AG04450 (cell line): ENCODE results near the gene NFX1. TPM values are rescaled to one million over a fixed set of nuclear protein-coding genes. Genes with fewer than 3 reads are reported as not detected.
A peak's percentile ranks its signal among the peaks of the same experiment; 100 is the strongest.

Source experiments
- CTCF ChIA-PET: fragments of 300-600, 350-600 bp; formaldehyde crosslinking; extraction: SDS; loops from one replicate; lab custom pipeline; 2022; ENCODE audit warnings: antibody characterized with exemption, inconsistent platforms; lab: Charles Lee
- POLR2A ChIA-PET: fragments of 350-600 bp; formaldehyde crosslinking; extraction: SDS; loops from one replicate; lab custom pipeline; 2021; ENCODE audit warnings: antibody characterized with exemption, inconsistent platforms; lab: Yijun Ruan, JAX
- DNase-seq: peaks from one replicate; pipeline ENCODE4 v3.0.0-alpha.2; 2011; ENCODE audit warnings: low read depth, low spot score
- H3K27ac ChIP-seq: one replicate; pipeline ENCODE4 v1.5.1; 2012; ENCODE audit warnings: low read depth, low read length, control low read depth
- H3K27me3 ChIP-seq: one replicate; pipeline ENCODE4 v1.6.0; 2012; ENCODE audit warnings: low read length; ENCODE audit not compliant: control insufficient read depth, insufficient read depth
- H3K4me3 ChIP-seq: 2 replicates; pipeline ENCODE4 v1.5.1; 2011; ENCODE audit warnings: mild to moderate bottlenecking, low read depth, low read length, control low read depth
- H3K9me3 ChIP-seq: 2 replicates; pipeline ENCODE4 v1.5.1; 2012; ENCODE audit warnings: low read length; ENCODE audit not compliant: control insufficient read depth, insufficient read depth
- polyA plus RNA-seq: library from polyadenylated mRNA; depleted of rRNA; stranded (reverse); fragments of >200 nt; gene quantifications from 2 replicates; pipeline ENCODE4 v1.2.3, GENCODE V29; 2011
- TF ChIP-seq, protein P1 (sequence below): IDR thresholded peaks from 2 replicates; pipeline ENCODE4 v1.5.1; 2011; ENCODE audit warnings: low read depth, low read length, control low read depth, inconsistent platforms

The NFX1 gene
- polyA plus RNA-seq, 1 experiment: 39.2 TPM

DNA sequence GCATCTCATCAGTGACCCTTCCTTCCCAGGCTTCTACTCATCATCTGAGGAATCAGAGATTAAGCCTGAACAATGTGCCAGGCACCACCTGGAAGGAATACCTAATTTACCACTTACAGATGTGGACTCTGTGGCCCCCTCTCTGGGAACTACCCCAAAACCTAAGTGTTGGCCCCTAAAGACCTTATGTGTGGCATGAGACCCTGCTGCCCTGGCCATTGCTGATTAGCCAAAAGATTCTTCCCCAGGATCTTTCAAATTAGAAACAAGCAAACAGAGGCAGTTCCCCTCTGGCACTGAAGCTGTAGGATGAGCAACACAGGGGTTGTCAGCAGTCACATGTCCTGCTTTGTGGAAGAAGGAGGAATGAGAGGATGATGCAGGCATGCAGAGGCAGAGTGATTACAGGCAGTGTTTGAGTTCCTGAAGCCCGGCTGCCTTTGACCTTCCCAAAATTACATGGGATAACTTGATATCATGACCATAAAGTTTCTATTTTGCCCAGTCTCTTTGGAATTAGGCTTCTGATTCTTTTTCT, 39.8 kb upstream of the NFX1 start:
- ChIA-PET CTCF (no interaction called here), POLR2A (no interaction called here)
- TF ChIP-seq, protein P1, sequence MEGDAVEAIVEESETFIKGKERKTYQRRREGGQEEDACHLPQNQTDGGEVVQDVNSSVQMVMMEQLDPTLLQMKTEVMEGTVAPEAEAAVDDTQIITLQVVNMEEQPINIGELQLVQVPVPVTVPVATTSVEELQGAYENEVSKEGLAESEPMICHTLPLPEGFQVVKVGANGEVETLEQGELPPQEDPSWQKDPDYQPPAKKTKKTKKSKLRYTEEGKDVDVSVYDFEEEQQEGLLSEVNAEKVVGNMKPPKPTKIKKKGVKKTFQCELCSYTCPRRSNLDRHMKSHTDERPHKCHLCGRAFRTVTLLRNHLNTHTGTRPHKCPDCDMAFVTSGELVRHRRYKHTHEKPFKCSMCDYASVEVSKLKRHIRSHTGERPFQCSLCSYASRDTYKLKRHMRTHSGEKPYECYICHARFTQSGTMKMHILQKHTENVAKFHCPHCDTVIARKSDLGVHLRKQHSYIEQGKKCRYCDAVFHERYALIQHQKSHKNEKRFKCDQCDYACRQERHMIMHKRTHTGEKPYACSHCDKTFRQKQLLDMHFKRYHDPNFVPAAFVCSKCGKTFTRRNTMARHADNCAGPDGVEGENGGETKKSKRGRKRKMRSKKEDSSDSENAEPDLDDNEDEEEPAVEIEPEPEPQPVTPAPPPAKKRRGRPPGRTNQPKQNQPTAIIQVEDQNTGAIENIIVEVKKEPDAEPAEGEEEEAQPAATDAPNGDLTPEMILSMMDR: no peak
- DNase-seq: no peak
- H3K9me3 ChIP-seq: no peaks in the 10 kb centered on the region
- H3K27me3 ChIP-seq: no peaks in the 10 kb centered on the region
- H3K4me3 ChIP-seq: no peak overlapping the region
- peak overlapping the region; percentile 61 for H3K27ac ChIP-seq

DNA sequence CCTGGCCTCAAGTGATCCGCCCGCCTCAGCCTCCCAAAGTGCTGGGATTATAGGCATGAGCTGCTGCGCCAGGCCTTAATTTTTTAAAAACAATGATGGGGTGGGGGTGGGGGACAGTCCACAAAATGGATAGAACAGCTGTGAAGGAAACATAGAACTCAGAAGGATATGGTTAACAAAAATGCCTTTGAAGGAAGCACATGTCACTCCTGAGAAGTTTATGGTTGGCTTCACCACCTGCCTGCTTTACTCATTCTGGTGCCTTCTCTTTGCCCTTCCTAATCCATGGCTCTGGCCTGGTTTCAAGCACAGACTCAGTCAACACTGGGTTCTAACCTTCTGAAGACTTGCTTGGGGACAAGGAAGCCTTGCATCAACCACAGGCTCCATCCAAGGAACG, 36.1 kb upstream of the NFX1 start:
- Histone ChIP-seq H3K9me3 (no peaks in the 10 kb centered on the region), H3K27me3 (no peaks in the 10 kb centered on the region), H3K4me3 (no peak overlapping the region), H3K27ac (no peak overlapping the region)
- CTCF ChIA-PET: interaction anchor here (0.6 kb wide), 1 partner anchor 26 kb away, joined by 3 read pairs; no protein-coding TSS in a partner anchor
- TF ChIP-seq, protein P1: no peak
- POLR2A ChIA-PET: interaction anchor here (0.6 kb wide), 1 partner anchor 256 kb away, joined by 4 read pairs; no protein-coding TSS in a partner anchor
- DNase-seq: no peak

DNA sequence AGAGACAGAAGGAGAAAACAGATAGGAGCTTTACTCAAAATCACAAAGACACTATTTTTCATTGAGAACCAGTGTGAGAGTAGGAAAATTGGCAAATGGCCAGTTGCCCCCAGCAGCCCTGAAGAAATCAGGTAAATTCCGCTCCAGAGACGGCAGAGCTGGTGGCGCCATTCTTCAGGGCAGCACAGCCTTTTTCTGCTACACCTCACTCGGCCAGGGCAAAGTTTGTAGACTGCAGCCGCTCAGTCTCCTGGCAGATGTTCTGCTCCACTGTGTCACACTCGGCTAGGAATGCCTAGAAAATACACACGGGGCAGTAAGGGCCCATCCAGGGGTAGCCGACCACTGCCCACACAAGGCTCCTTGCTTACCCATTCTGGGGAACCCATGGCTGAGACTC, 35.3 kb upstream of the NFX1 start:
- TF ChIP-seq, protein P1: no peak
- ChIA-PET POLR2A (no interaction called here), CTCF (no interaction called here)
- no peaks in the 10 kb centered on the region for H3K27me3 ChIP-seq
- DNase-seq: no peak
- no peaks in the 10 kb centered on the region for H3K9me3 ChIP-seq
- no peak overlapping the region for H3K27ac ChIP-seq
- no peak overlapping the region for H3K4me3 ChIP-seq

DNA sequence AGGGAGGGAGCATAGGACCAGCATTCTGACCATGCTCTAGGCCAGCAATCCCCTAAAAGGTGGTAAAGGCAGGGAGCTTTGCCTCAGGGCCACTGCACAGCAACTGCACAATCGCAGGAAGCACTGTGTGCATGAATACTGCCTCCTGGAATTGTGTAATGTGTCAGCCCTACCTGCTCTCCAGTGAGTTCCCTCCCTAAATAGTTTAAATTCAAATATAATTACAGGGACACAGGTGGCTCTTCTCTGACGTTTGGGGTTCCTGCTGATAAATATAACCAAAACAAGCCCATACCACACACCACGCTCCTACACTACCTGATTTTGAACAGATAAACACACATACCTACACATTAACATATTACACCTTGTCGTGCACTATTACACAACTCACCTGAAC, 34.8 kb upstream of the NFX1 start:
- TF ChIP-seq, protein P1: no peak
- Histone ChIP-seq H3K27ac (no peak overlapping the region), H3K9me3 (no peaks in the 10 kb centered on the region), H3K4me3 (no peak overlapping the region), H3K27me3 (no peaks in the 10 kb centered on the region)
- ChIA-PET CTCF (no interaction called here), POLR2A (no interaction called here)
- DNase-seq: no peak

DNA sequence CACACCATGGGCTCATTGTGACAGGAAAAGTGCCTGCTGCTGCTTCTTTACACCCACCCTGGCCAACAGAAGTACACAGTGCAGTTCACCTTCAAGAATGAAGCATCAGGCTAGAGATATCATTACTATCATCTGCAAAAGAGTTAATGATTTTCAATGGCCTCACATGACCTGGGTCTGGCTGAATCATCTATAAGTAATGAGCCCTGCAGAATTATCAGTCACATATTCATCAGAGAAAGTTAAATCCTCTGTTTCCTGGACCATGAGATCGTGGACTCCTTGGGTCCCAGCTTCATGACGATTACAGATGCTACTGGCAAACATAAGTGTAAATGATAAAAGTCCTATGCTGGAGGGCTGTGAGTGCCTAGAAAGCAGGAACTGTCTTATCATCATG, 34.1 kb upstream of the NFX1 start:
- POLR2A ChIA-PET: no interaction called here
- CTCF ChIA-PET: no interaction called here
- no peak overlapping the region for H3K4me3 ChIP-seq
- H3K27ac ChIP-seq: no peak overlapping the region
- no peak for DNase-seq
- no peaks in the 10 kb centered on the region for H3K9me3 ChIP-seq
- TF ChIP-seq, protein P1: no peak
- no peaks in the 10 kb centered on the region for H3K27me3 ChIP-seq
